Ishikawa (cell line): ENCODE data around the gene RMI2.

ENCODE experiments used
- EGR1 ChIP-seq: IDR thresholded peaks from 2 replicates; pipeline ENCODE4 v1.6.1; 2012
- FOXM1 ChIP-seq: IDR thresholded peaks from 2 replicates; pipeline ENCODE4 v1.6.1; 2012; ENCODE audit warnings: low read depth, borderline replicate concordance
- MAX ChIP-seq: IDR thresholded peaks from 2 replicates; pipeline ENCODE4 v1.6.1; 2012
- NFIC ChIP-seq: IDR thresholded peaks from 2 replicates; pipeline ENCODE4 v1.6.1; 2012
- REST ChIP-seq: IDR thresholded peaks from 2 replicates; pipeline ENCODE4 v1.6.1; 2012; ENCODE audit warnings: low read depth, mild to moderate bottlenecking
- TCF12 ChIP-seq: IDR thresholded peaks from 2 replicates; pipeline ENCODE4 v1.6.1; 2012; ENCODE audit warnings: low read depth
- TEAD4 ChIP-seq: IDR thresholded peaks from 2 replicates; pipeline ENCODE4 v1.6.1; 2012

GRCh38 chr16:11348737-11349598 lies 3.7 kb downstream of the RMI2 start:
- TF ChIP-seq TEAD4 (no peak), TCF12 (no peak), NFIC (no peak), REST (no peak), MAX (no peak), FOXM1 (no peak), EGR1 (no peak)
